ENCODE data around the gene FAM110A. TPM values are rescaled to one million over a fixed set of nuclear protein-coding genes. Genes with fewer than 3 reads are reported as not detected.

FAM110A gene
- total RNA-seq, 2 experiments from 2014 or later: 16.2 to 28.2 TPM

DNA sequence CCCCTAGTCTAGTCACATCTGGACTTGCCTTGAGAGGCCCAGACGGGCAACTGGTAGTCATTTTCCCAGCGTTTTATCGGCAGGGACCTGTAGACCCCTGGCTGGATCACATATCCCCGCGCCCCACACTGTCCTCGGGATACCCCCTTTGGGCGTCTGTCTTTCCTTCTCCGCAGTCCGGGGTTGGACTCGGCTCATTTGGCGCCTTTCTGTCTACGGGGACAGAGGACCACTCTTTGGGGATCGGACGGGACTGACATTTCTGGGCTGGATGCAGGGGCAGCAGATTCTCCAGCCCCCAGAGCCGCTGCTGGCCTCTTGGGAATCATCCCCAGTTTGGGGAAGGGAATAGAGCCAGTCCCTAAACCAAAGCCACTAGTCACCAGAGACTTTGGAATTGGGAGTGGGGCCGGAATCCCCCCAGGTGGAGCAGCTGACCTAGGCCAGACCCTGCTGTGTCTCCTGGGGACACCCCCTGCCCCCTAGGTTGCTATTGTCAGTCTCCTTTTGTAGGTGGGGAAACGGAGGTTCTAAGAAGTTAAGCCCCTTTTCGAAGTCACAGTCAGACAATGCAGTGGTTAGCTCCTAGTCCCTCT lies 734 bp downstream of the FAM110A start:
- Histone ChIP-seq H3K79me2 (ENCODE audit: insufficient read depth, low read depth, low read length) (peaks cover 19% of the 10 kb centered on the region; the same call in 1 of the 2 replicates), H3K9me3 (ENCODE audit: low read length) (no peaks in the 10 kb centered on the region), H4K20me1 (ENCODE audit: insufficient read depth, low read length) (no peaks in the 10 kb centered on the region), H3K27ac (ENCODE audit: low read depth, low read length, poor library complexity, severe bottlenecking) (peak overlapping the region; percentile 49), H3K9me2 (ENCODE audit: insufficient read depth, low read length) (no peaks in the 10 kb centered on the region), H3K4me2 (ENCODE audit: low read length) (peak overlapping the region; percentile 99), H3K4me1 (ENCODE audit: insufficient read depth, low read length, poor library complexity, severe bottlenecking) (peaks cover 34% of the 10 kb centered on the region), H2AFZ (ENCODE audit: low read length) (peak overlapping the region; percentile 83; the same call in 1 of the 2 replicates), H3K36me3 (ENCODE audit: insufficient read depth, low read length) (no peaks in the 10 kb centered on the region), H3K4me3 (ENCODE audit: low read depth, low read length, poor library complexity, severe bottlenecking) (peak overlapping the region; percentile 84)
- DNase-seq (ENCODE audit: low spot score): no peak
- intact Hi-C loops (cut with micrococcal nuclease; ENCODE audit: unreplicated experiment): loop anchor here (10.0 kb wide), 1 partner anchor 179 kb away; the partner anchor contains the start of gene SRXN1
- CTCF ChIA-PET (ENCODE audit: unreplicated experiment): interaction anchor here (1.5 kb wide), 2 partner anchors 9 to 10 kb away, joined by 3 to 7 read pairs; no protein-coding TSS in a partner anchor
- POLR2A ChIA-PET: interaction anchor here (0.6 to 4.9 kb wide), 4 partner anchors 10 to 1755 kb away, joined by 3 to 40 read pairs (median 17); no protein-coding TSS in a partner anchor
- BruUV-seq (replicated peaks): TSS peak; percentile 77
- TF ChIP-seq, protein P1, sequence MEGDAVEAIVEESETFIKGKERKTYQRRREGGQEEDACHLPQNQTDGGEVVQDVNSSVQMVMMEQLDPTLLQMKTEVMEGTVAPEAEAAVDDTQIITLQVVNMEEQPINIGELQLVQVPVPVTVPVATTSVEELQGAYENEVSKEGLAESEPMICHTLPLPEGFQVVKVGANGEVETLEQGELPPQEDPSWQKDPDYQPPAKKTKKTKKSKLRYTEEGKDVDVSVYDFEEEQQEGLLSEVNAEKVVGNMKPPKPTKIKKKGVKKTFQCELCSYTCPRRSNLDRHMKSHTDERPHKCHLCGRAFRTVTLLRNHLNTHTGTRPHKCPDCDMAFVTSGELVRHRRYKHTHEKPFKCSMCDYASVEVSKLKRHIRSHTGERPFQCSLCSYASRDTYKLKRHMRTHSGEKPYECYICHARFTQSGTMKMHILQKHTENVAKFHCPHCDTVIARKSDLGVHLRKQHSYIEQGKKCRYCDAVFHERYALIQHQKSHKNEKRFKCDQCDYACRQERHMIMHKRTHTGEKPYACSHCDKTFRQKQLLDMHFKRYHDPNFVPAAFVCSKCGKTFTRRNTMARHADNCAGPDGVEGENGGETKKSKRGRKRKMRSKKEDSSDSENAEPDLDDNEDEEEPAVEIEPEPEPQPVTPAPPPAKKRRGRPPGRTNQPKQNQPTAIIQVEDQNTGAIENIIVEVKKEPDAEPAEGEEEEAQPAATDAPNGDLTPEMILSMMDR (conservative IDR thresholded peaks at IDR 0.05; ENCODE audit: low read length): no peak

DNA sequence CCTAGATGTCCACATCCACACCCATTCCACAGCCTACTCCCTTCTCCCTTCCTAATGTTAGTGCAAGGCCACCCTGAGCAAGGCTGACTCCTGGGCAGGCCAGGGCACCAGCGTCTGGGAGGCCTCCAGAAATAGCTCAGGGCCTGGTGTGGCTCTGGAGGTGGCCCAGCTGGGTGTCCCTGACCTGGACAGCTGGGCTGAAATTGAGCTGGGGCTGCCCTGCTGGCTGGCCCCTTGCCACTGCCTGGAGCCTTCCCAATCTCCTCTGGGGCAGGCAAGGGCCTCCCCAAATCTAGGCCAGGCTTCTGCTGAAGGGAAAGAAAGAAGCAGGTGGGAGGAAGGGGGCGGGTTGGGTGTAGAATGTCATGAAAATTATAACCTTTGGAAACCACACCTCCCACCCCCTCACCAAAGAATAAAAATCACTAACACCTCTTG lies 2.1 kb downstream of the FAM110A start:
- Histone ChIP-seq H2AFZ (ENCODE audit: low read length) (no peak overlapping the region), H3K36me3 (ENCODE audit: insufficient read depth, low read length) (no peaks in the 10 kb centered on the region), H3K4me1 (ENCODE audit: insufficient read depth, low read length, poor library complexity, severe bottlenecking) (peaks cover 35% of the 10 kb centered on the region), H3K9me3 (ENCODE audit: low read length) (no peaks in the 10 kb centered on the region), H3K4me2 (ENCODE audit: low read length) (peak overlapping the region; percentile 99), H3K27ac (ENCODE audit: low read depth, low read length, poor library complexity, severe bottlenecking) (peak overlapping the region; percentile 32), H3K79me2 (ENCODE audit: insufficient read depth, low read depth, low read length) (peaks cover 19% of the 10 kb centered on the region; the same call in 1 of the 2 replicates), H3K9me2 (ENCODE audit: insufficient read depth, low read length) (no peaks in the 10 kb centered on the region), H3K4me3 (ENCODE audit: low read depth, low read length, poor library complexity, severe bottlenecking) (peak overlapping the region; percentile 40), H4K20me1 (ENCODE audit: insufficient read depth, low read length) (no peaks in the 10 kb centered on the region)
- ChIA-PET POLR2A (interaction anchor here (4.9 kb wide), 1 partner anchor 12 kb away, joined by 40 read pairs; no protein-coding TSS in a partner anchor), CTCF (ENCODE audit: unreplicated experiment) (no interaction called here)
- intact Hi-C loops (cut with micrococcal nuclease; ENCODE audit: unreplicated experiment): loop anchor here (5.0 to 10.0 kb wide), 2 partner anchors 181 to 282 kb away; partner anchors contain the start of genes PSMF1 and SRXN1
- BruUV-seq (replicated peaks): no TSS peak
- DNase-seq (ENCODE audit: low spot score): no peak
- TF ChIP-seq, protein P1 (conservative IDR thresholded peaks at IDR 0.05; ENCODE audit: low read length): no peak
- TF ChIP-seq EZH2phosphoT487 (IDR thresholded peaks at IDR 0.05; ENCODE audit: borderline replicate concordance, low read depth, low read length): no peak

DNA sequence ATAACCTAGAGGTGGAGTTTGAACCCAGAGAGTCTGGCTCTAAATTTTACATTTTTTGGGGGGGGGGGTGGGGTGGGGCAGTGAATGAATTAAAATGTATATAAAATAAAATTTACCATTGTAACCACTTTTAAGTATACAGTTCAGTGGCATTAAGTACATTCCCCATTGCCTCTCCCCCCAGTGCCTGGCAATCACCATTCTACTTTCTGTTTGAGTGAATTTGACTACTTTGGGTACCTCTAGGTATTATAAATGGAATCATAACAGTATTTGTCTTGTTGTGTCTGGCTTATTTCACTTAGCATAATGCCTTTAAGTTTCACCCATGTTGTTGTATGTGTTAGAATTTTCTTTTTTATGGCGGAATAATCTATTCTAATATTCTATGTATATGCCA lies 2.7 kb downstream of the FAM110A start:
- Histone ChIP-seq H3K4me1 (ENCODE audit: insufficient read depth, low read length, poor library complexity, severe bottlenecking) (peaks cover 40% of the 10 kb centered on the region), H3K36me3 (ENCODE audit: insufficient read depth, low read length) (no peaks in the 10 kb centered on the region), H3K9me3 (ENCODE audit: low read length) (no peaks in the 10 kb centered on the region), H4K20me1 (ENCODE audit: insufficient read depth, low read length) (no peaks in the 10 kb centered on the region), H3K9me2 (ENCODE audit: insufficient read depth, low read length) (no peaks in the 10 kb centered on the region), H3K4me2 (ENCODE audit: low read length) (peak overlapping the region; percentile 99), H3K79me2 (ENCODE audit: insufficient read depth, low read depth, low read length) (peaks cover 19% of the 10 kb centered on the region; the same call in 1 of the 2 replicates), H3K27ac (ENCODE audit: low read depth, low read length, poor library complexity, severe bottlenecking) (no peak overlapping the region), H2AFZ (ENCODE audit: low read length) (no peak overlapping the region), H3K4me3 (ENCODE audit: low read depth, low read length, poor library complexity, severe bottlenecking) (peak overlapping the region; percentile 25)
- TF ChIP-seq, protein P1 (conservative IDR thresholded peaks at IDR 0.05; ENCODE audit: low read length): no peak
- intact Hi-C loops (cut with micrococcal nuclease; ENCODE audit: unreplicated experiment): loop anchor here (5.0 to 10.0 kb wide), 2 partner anchors 181 to 281 kb away; partner anchors contain the start of genes PSMF1 and SRXN1
- no peak for DNase-seq (ENCODE audit: low spot score)
- CTCF ChIA-PET (ENCODE audit: unreplicated experiment): no interaction called here
- POLR2A ChIA-PET: interaction anchor here (4.9 kb wide), 1 partner anchor 11 kb away, joined by 40 read pairs; no protein-coding TSS in a partner anchor
- BruUV-seq (replicated peaks): no TSS peak
